ENCODE data around the gene REXO1. TPM values are rescaled to one million over a fixed set of nuclear protein-coding genes. Genes with fewer than 3 reads are reported as not detected.

Gene REXO1
- total RNA-seq, 1 experiment from 2014 or later = 52.2 TPM

- intact Hi-C loops (cut with micrococcal nuclease) = no loop called here
- Histone ChIP-seq H3K4me2 (ENCODE audit: low read length) (no peak overlapping the region), H3K9me3 (ENCODE audit: control insufficient read depth in 1 of 2, insufficient read depth in 1 of 2, low read depth in 1 of 2, low read length in 2 of 2) (no peaks in the 10 kb centered on the region), H2AFZ (ENCODE audit: low read depth, low read length, poor library complexity, severe bottlenecking) (no peak overlapping the region), H3K9ac (ENCODE audit: low read length) (no peak overlapping the region), H3K9me2 (ENCODE audit: insufficient read depth) (no peaks in the 10 kb centered on the region), H3K27ac (ENCODE audit: low read depth, low read length) (no peak overlapping the region), H3K4me1 (ENCODE audit: control insufficient read depth in 1 of 2, insufficient read depth in 2 of 2, low read length in 2 of 2) (peaks cover 10 to 28% of the 10 kb centered on the region in 2 experiments), H4K20me1 (ENCODE audit: insufficient read depth) (no peaks in the 10 kb centered on the region), H3K4me3 (replicated peaks in 1 of 2; ENCODE audit: low read depth in 1 of 2, low read length in 2 of 2) (no peak overlapping the region), H3K27me3 (ENCODE audit: insufficient read depth, low read length) (no peaks in the 10 kb centered on the region), H3K36me3 (ENCODE audit: control insufficient read depth in 1 of 2, insufficient read depth in 2 of 2, low read length in 2 of 2) (peaks cover 0 to 10% of the 10 kb centered on the region in 2 experiments; a peak in 1 of 4 replicates), H3K79me2 (ENCODE audit: insufficient read depth, low read length) (peaks cover 17% of the 10 kb centered on the region)
- ATAC-seq (no peak), DNase-seq (ENCODE audit: low read depth, low spot score) (no peak)
- BruUV-seq (replicated peaks) = no TSS peak
- CTCF ChIA-PET = interaction anchor here (0.7 kb wide), 1 partner anchor 9 kb away, joined by 3 read pairs; no protein-coding TSS in a partner anchor
- TF ChIP-seq RAD21 (IDR thresholded peaks at IDR 0.05; ENCODE audit: low read depth) = no peak
- RAD21 ChIA-PET (ENCODE audit: low non-redundant PET in 1 of 2, low total read pairs in 2 of 2, uncharacterized antibody in 2 of 2, unreplicated experiment in 2 of 2) = no interaction called here
- POLR2A ChIA-PET = interaction anchor here (2.0 kb wide), 1 partner anchor 9 kb away, joined by 5 read pairs; no protein-coding TSS in a partner anchor
Observed at GRCh38 chr19:1866693-1867348, 18.5 kb upstream of the REXO1 start.

GRCh38 chr19:1865172-1866010 is 17.1 kb upstream of the REXO1 start:
- no peaks in the 10 kb centered on the region for H3K9me3 ChIP-seq (ENCODE audit: control insufficient read depth in 1 of 2, insufficient read depth in 1 of 2, low read depth in 1 of 2, low read length in 2 of 2)
- no peak overlapping the region for H2AFZ ChIP-seq (ENCODE audit: low read depth, low read length, poor library complexity, severe bottlenecking)
- intact Hi-C loops (cut with micrococcal nuclease) = no loop called here
- DNase-seq (ENCODE audit: low read depth, low spot score) = no peak
- H3K4me2 ChIP-seq (ENCODE audit: low read length) = peak overlapping the region; percentile 97
- H3K36me3 ChIP-seq (ENCODE audit: control insufficient read depth in 1 of 2, insufficient read depth in 2 of 2, low read length in 2 of 2) = peaks cover 0 to 4% of the 10 kb centered on the region in 2 experiments; a peak in 1 of 4 replicates
- peak overlapping the region; percentile 99 for H3K27ac ChIP-seq (ENCODE audit: low read depth, low read length)
- H3K4me3 ChIP-seq (replicated peaks in 1 of 2; ENCODE audit: low read depth in 1 of 2, low read length in 2 of 2) = peak overlapping the region; percentile 66 to 70
- ChIA-PET RAD21 (ENCODE audit: low non-redundant PET in 1 of 2, low total read pairs in 2 of 2, uncharacterized antibody in 2 of 2, unreplicated experiment in 2 of 2) (no interaction called here), CTCF (interaction anchor here (1.0 to 1.6 kb wide), 5 partner anchors 10 to 40 kb away, joined by 3 to 12 read pairs (median 5); partner anchors contain the start of genes ABHD17A, ADAT3 and SCAMP4), POLR2A (interaction anchor here (0.9 to 2.0 kb wide), 4 partner anchors 10 to 402 kb away, joined by 3 to 10 read pairs (median 5); partner anchors contain the start of genes ADAT3 and SCAMP4)
- no peaks in the 10 kb centered on the region for H3K9me2 ChIP-seq (ENCODE audit: insufficient read depth)
- ATAC-seq = no peak
- H4K20me1 ChIP-seq (ENCODE audit: insufficient read depth) = no peaks in the 10 kb centered on the region; the same call in 1 of the 2 replicates
- peaks cover 22 to 43% of the 10 kb centered on the region in 2 experiments for H3K4me1 ChIP-seq (ENCODE audit: control insufficient read depth in 1 of 2, insufficient read depth in 2 of 2, low read length in 2 of 2)
- H3K79me2 ChIP-seq (ENCODE audit: insufficient read depth, low read length) = peaks cover 23% of the 10 kb centered on the region
- no TSS peak for BruUV-seq (replicated peaks)
- peak overlapping the region; percentile 98 for H3K9ac ChIP-seq (ENCODE audit: low read length)
- TF ChIP-seq RAD21 (IDR thresholded peaks at IDR 0.05; ENCODE audit: low read depth) = no peak
- TF ChIP-seq ATF3 (IDR thresholded peaks at IDR 0.05) = no peak
- TF ChIP-seq SRF (IDR thresholded peaks at IDR 0.05; ENCODE audit: low read depth) = no peak
- no peaks in the 10 kb centered on the region for H3K27me3 ChIP-seq (ENCODE audit: insufficient read depth, low read length)
